SK-N-SH treated with all-trans-retinoic acid at 6 μM for 48 hours (cell line): Measurements from ENCODE around the gene OLA1.

Experiments used
- ATAC-seq: fragments of 200-7000 bp; cut with Tn5 transposase; 3 replicates; pipeline ENCODE4 v1.9.1; 2020; ENCODE audit warnings: mild to moderate bottlenecking, moderate library complexity
- ARNTL ChIP-seq: fragments of 450-650 bp; formaldehyde crosslinking; IDR thresholded peaks from 2 replicates; pipeline ENCODE4 v1.5.0; 2020; ENCODE audit warnings: low read depth, mild to moderate bottlenecking, moderate library complexity, borderline replicate concordance
- BACH2 ChIP-seq: fragments of 250-450 bp; sonication (Bioruptor Pico); IDR thresholded peaks from 2 replicates; pipeline ENCODE4 v1.9.0; 2021; ENCODE audit warnings: mild to moderate bottlenecking, borderline replicate concordance
- CREB5 ChIP-seq: fragments of 250-450 bp; sonication (Bioruptor Pico); IDR thresholded peaks from 2 replicates; pipeline ENCODE4 v1.5.1; 2020; ENCODE audit warnings: low read depth, mild to moderate bottlenecking, moderate library complexity
- CSDC2 ChIP-seq: fragments of 250-450 bp; sonication (Bioruptor Pico); IDR thresholded peaks from 2 replicates; pipeline ENCODE4 v1.5.0; 2020; ENCODE audit warnings: mild to moderate bottlenecking, moderate library complexity
- CSRNP3 ChIP-seq: fragments of 250-450 bp; sonication (Bioruptor Pico); IDR thresholded peaks from 2 replicates; pipeline ENCODE4 v1.5.1; 2021; ENCODE audit warnings: mild to moderate bottlenecking, moderate library complexity
- ESRRG ChIP-seq: fragments of 250-450 bp; sonication (Bioruptor Pico); IDR thresholded peaks from 2 replicates; pipeline ENCODE4 v1.6.1; 2021; ENCODE audit warnings: mild to moderate bottlenecking
- GLIS3 ChIP-seq: fragments of 250-450 bp; sonication (Bioruptor Pico); IDR thresholded peaks from 2 replicates; pipeline ENCODE4 v1.5.0; 2020; ENCODE audit warnings: mild to moderate bottlenecking, moderate library complexity
- ISL1 ChIP-seq: fragments of 250-450 bp; sonication (Bioruptor Pico); IDR thresholded peaks from 2 replicates; pipeline ENCODE4 v2.1.2; 2022; ENCODE audit warnings: mild to moderate bottlenecking, moderate library complexity
- OSR1 ChIP-seq: fragments of 250-450 bp; sonication (Bioruptor Pico); IDR thresholded peaks from 2 replicates; pipeline ENCODE4 v1.8.0; 2022; ENCODE audit warnings: moderate library complexity, mild to moderate bottlenecking, inconsistent platforms
- PATZ1 ChIP-seq: fragments of 250-450 bp; sonication (Bioruptor Pico); IDR thresholded peaks from 2 replicates; pipeline ENCODE4 v1.8.0; 2020; ENCODE audit warnings: mild to moderate bottlenecking, moderate library complexity, borderline replicate concordance
- POU6F1 ChIP-seq: fragments of 250-450 bp; sonication (Bioruptor Pico); IDR thresholded peaks from 2 replicates; pipeline ENCODE4 v1.8.0; 2021; ENCODE audit warnings: low read depth, mild to moderate bottlenecking, moderate library complexity, borderline replicate concordance
- PPARA ChIP-seq: fragments of 250-450 bp; sonication (Bioruptor Pico); IDR thresholded peaks from 2 replicates; pipeline ENCODE4 v1.5.0; 2020; ENCODE audit warnings: mild to moderate bottlenecking, borderline replicate concordance
- TOX ChIP-seq: fragments of 250-450 bp; sonication (Bioruptor Pico); IDR thresholded peaks from 2 replicates; pipeline ENCODE4 v1.8.0; 2021; ENCODE audit warnings: mild to moderate bottlenecking, moderate library complexity, borderline replicate concordance
- TSHZ2 ChIP-seq: fragments of 250-450 bp; sonication (Bioruptor Pico); IDR thresholded peaks from 2 replicates; pipeline ENCODE4 v1.5.0; 2020; ENCODE audit warnings: mild to moderate bottlenecking, moderate library complexity
- ZC3H10 ChIP-seq: fragments of 250-450 bp; sonication (Bioruptor Pico); IDR thresholded peaks from 2 replicates; pipeline ENCODE4 v1.5.1; 2021; ENCODE audit warnings: mild to moderate bottlenecking, moderate library complexity
- ZFP30 ChIP-seq: fragments of 450-650 bp; formaldehyde crosslinking; IDR thresholded peaks from 2 replicates; pipeline ENCODE4 v1.5.0; 2022; ENCODE audit warnings: mild to moderate bottlenecking, moderate library complexity
- ZNF565 ChIP-seq: fragments of 450-650 bp; formaldehyde crosslinking; conservative IDR thresholded peaks from 2 replicates; pipeline ENCODE4 v1.5.0; 2020; ENCODE audit warnings: low read depth, mild to moderate bottlenecking, moderate library complexity
- ZNF70 ChIP-seq: fragments of 450-650 bp; formaldehyde crosslinking; IDR thresholded peaks from 2 replicates; pipeline ENCODE4 v1.5.0; 2020; ENCODE audit warnings: mild to moderate bottlenecking, moderate library complexity
- ZNF8 ChIP-seq: fragments of 450-650 bp; formaldehyde crosslinking; IDR thresholded peaks from 2 replicates; pipeline ENCODE4 v1.5.0; 2020; ENCODE audit warnings: mild to moderate bottlenecking, moderate library complexity

OLA1 gene

GRCh38 chr2:174193737-174194136 is 54.6 kb downstream of the OLA1 start (continued):
- TF ChIP-seq TSHZ2 (CRISPR knock-in tag): no peak
- TF ChIP-seq PPARA (CRISPR knock-in tag): no peak

- no peak for ATAC-seq
- TF ChIP-seq ARNTL (no peak), PPARA (CRISPR knock-in tag) (no peak), ISL1 (no peak), ZNF565 (CRISPR knock-in tag) (no peak), TOX (CRISPR knock-in tag) (no peak), ZNF8 (CRISPR knock-in tag) (no peak)
These were observed 55.7 kb downstream of the OLA1 start for GRCh38 chr2:174192664-174193063.

- TF ChIP-seq OSR1 (CRISPR knock-in tag): no peak
- TF ChIP-seq ZC3H10 (CRISPR knock-in tag): no peak
- no peak for TF ChIP-seq POU6F1
- no peak for TF ChIP-seq TSHZ2 (CRISPR knock-in tag)
- TF ChIP-seq ARNTL: no peak
- no peak for TF ChIP-seq BACH2 (CRISPR knock-in tag)
- TF ChIP-seq CSDC2 (CRISPR knock-in tag): no peak
- TF ChIP-seq ZNF565 (CRISPR knock-in tag): no peak
- no peak for TF ChIP-seq ZFP30
- no peak for TF ChIP-seq CREB5 (CRISPR knock-in tag)
- no peak for TF ChIP-seq GLIS3 (CRISPR knock-in tag)
- no peak for TF ChIP-seq TOX (CRISPR knock-in tag)
- no peak for TF ChIP-seq ISL1
- no peak for TF ChIP-seq ESRRG (CRISPR knock-in tag)
- no peak for TF ChIP-seq ZNF70 (CRISPR knock-in tag)
- no peak for TF ChIP-seq PATZ1 (CRISPR knock-in tag)
- no peak for TF ChIP-seq CSRNP3 (CRISPR knock-in tag)
- no peak for ATAC-seq
These were observed 56.8 kb downstream of the OLA1 start for GRCh38 chr2:174191342-174192074.
